ENCODE data around the gene GRAMD1A.
"Not testable (repeated sequence)": the region's sequence is repeated elsewhere in the genome, so short reads cannot be mapped to it uniquely, and the experiment has no call there.

GRAMD1A gene

DNA sequence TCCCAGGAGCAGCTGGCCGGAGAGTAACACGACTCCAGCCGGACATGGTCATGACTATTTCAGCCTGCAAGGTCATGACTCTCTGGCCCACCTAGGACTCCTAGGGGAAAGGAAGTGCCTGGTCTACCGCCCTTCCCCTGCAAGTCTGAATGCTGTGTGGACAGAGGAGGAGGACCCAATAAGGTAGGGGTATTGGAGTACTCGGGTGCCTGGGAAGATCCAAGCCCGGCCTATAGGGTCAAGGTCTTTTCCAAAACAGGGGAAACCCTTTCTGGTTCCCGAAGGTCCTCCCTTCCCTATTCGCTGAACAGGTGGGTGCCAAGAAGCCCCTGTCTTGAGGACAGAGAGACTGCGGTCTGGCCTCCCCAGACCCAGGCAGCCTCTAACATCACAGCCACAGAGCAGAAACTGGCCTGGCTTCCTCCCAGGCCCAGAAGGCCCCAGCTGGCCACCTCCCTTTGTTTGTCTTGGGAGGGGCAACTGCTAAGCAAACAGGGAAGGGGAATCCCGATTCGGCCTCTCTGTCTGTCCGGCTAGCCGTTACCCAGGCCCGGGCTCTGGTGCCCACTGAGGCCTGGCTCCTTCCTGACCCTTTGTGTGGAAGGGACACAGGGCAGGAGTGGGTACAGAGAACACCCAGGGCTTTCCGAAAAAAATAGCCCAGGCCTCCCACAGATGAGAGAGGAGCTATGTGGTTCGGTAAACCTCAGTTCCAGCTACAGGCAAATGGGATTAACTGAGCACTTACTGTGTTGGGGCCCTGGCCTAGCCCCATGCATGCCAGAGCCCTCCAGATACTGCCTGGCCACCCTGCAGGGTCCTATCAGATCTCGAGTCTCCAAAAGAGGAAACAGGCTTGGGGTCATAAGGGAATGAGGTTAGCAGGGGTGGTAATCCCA lies 5.2 kb upstream of the GRAMD1A start:
- TF ChIP-seq, protein P1, sequence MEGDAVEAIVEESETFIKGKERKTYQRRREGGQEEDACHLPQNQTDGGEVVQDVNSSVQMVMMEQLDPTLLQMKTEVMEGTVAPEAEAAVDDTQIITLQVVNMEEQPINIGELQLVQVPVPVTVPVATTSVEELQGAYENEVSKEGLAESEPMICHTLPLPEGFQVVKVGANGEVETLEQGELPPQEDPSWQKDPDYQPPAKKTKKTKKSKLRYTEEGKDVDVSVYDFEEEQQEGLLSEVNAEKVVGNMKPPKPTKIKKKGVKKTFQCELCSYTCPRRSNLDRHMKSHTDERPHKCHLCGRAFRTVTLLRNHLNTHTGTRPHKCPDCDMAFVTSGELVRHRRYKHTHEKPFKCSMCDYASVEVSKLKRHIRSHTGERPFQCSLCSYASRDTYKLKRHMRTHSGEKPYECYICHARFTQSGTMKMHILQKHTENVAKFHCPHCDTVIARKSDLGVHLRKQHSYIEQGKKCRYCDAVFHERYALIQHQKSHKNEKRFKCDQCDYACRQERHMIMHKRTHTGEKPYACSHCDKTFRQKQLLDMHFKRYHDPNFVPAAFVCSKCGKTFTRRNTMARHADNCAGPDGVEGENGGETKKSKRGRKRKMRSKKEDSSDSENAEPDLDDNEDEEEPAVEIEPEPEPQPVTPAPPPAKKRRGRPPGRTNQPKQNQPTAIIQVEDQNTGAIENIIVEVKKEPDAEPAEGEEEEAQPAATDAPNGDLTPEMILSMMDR (IDR thresholded peaks at IDR 0.05) = no peak
- TF ChIP-seq ZFX (IDR thresholded peaks at IDR 0.05; ENCODE audit: borderline replicate concordance) = no peak
- peak overlapping the region; percentile 29 for H3K27ac ChIP-seq

GRCh38 chr19:34995551-34995950 lies 4.6 kb upstream of the GRAMD1A start:
- TF ChIP-seq, protein P1 (IDR thresholded peaks at IDR 0.05) = no peak
- no peak for TF ChIP-seq ZFX (IDR thresholded peaks at IDR 0.05; ENCODE audit: borderline replicate concordance)
- H3K27ac ChIP-seq = peak overlapping the region; percentile 29

DNA sequence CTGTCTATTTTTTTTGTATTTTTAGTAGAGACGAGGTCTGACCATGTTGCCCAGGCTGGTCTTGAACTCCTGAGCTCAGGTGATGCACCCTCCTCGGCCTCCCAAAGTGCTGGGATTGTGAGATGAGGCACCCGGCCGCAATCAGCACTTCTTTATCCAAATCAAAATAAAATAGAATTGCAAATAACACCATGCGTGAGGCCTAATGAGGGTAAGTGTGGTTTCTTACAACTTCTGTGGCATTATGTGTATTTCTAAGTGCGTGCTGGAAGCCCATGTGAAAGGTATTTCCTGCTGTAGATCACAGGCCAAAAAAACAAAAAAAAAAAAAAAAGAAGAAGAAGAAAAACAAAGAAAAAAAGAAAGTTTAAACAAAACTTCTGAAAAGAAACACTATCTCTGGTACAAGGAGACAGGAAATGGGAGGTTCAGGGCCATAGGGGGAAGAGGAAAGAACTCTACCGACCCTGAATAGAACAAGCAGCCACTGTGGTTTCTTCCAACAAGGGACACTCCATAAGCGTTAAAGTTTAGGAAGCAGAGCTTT lies 3.0 kb upstream of the GRAMD1A start:
- H3K27ac ChIP-seq = no peak overlapping the region
- TF ChIP-seq, protein P1 (IDR thresholded peaks at IDR 0.05) = no peak
- no peak for TF ChIP-seq ZFX (IDR thresholded peaks at IDR 0.05; ENCODE audit: borderline replicate concordance)

- not testable (repeated sequence) for H3K27ac ChIP-seq
Observed at GRCh38 chr19:34998224-34998623, 1.9 kb upstream of the GRAMD1A start.

DNA sequence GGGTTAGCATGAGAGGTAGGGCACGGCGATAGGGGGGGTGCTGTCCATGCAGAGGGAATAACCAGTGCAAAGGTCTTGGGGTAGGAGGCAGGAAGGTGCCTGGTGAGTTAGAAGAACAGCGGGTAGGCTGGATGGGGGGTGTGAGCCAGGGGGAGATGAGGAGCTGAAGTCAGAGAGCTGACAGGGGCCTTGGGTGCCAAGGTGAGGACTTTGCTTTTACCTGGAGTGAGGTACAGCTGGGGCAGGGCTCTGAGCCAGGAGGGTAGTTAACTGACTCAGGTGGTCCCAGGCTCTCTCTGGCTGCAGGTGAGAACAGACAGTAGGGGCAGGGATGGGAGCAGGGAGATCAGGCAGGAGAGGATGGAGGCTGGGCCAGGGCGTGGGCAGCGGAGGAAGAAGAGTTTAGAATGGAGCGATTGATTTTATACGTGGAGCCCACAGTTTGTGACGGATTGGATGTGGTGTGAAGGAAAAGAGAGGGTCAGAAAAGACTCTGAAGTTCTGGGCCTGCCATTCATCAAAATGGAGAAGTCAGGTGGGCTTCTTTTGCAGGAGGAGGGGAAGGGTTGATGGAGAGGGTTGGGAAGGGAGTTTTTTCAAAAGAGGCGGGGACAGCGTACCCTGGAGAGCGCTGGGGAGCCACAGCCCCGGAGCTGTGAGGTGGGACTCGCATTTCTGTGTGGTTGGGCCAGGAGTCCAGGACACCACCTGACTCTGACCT lies 1.2 kb upstream of the GRAMD1A start:
- no peak for TF ChIP-seq ZFX (IDR thresholded peaks at IDR 0.05; ENCODE audit: borderline replicate concordance)
- TF ChIP-seq, protein P1 (IDR thresholded peaks at IDR 0.05) = no peak
- no peak overlapping the region for H3K27ac ChIP-seq

DNA sequence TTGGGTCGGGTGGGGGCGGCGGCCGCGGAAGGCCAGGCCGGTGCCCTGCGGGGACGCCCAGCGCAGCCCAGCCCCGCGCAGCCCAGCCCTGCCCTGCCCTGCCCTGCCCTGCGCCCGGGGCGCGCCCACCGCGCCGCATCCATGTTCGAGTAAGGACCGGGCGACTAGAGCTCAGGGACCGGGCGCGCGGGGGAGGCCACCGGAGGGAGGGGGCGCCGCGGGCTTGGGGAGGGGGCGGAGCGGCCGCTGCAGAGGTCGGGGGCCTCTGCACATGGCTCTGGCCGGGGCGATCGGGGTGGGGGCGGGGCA lies 169 bp downstream of the GRAMD1A start:
- TF ChIP-seq ZFX (IDR thresholded peaks at IDR 0.05; ENCODE audit: borderline replicate concordance) = no peak
- TF ChIP-seq, protein P1 (IDR thresholded peaks at IDR 0.05) = no peak
- peak overlapping the region; percentile 48 for H3K27ac ChIP-seq

- TF ChIP-seq, protein P1 (IDR thresholded peaks at IDR 0.05) = no peak
- no peak for TF ChIP-seq ZFX (IDR thresholded peaks at IDR 0.05; ENCODE audit: borderline replicate concordance)
- peak overlapping the region; percentile 48 for H3K27ac ChIP-seq
Observed at GRCh38 chr19:35000647-35001501, 751 bp downstream of the GRAMD1A start.

Measured in 22Rv1 (cell line).